SH-SY5Y (cell line): ENCODE results near the gene OSBPL10.

Experiments used
- GATA2 ChIP-seq: IDR thresholded peaks from 2 replicates; pipeline ENCODE4 v1.6.1; 2011; ENCODE audit warnings: mild to moderate bottlenecking, low read depth, low read length
- GATA3 ChIP-seq: IDR thresholded peaks from 2 replicates; pipeline ENCODE4 v1.6.1; 2011; ENCODE audit warnings: low read depth, mild to moderate bottlenecking, low read length, moderate library complexity

- TF ChIP-seq GATA3 (no peak), GATA2 (no peak)
These were observed 218.8 kb downstream of the OSBPL10 start for GRCh38 chr3:31762097-31762764.
